LHCN-M2 (cell line): ENCODE results near the gene SULT4A1. TPM values are rescaled to one million over a fixed set of nuclear protein-coding genes. Genes with fewer than 3 reads are reported as not detected.
"Not testable (repeated sequence)": the region's sequence is repeated elsewhere in the genome, so short reads cannot be mapped to it uniquely, and the experiment has no call there.

Source experiments
- DNase-seq: peaks from one replicate; pipeline ENCODE4 v3.0.0-alpha.2; 2012; ENCODE audit warnings: low read depth
- polyA plus RNA-seq: library from polyadenylated mRNA; unstranded; fragments of >200 nt; gene quantifications from one replicate; pipeline ENCODE4 v1.2.1, GENCODE V29; 2012; ENCODE audit warnings: missing spikeins
- total RNA-seq: library from RNA; depleted of rRNA; stranded (reverse); fragments of >200 nt; gene quantifications from 2 replicates; pipeline ENCODE4 v1.2.3, GENCODE V29; 2014; rRNA removed

SULT4A1 gene
- 0.06 and 0.13 TPM in 2 replicates for total RNA-seq
- polyA plus RNA-seq, result 0.02 TPM

GRCh38 chr22:43862074-43862881, at the start of gene SULT4A1:
TSS of gene SULT4A1 (minus strand) at chr22:43862513. CDS start at chr22:43862382, 131 bp downstream.
- DNase-seq, result no peak

GRCh38 chr22:43911351-43911750, 49.0 kb upstream of the SULT4A1 start:
- DNase-seq, result no peak

- peak; percentile 59 for DNase-seq
These were observed 47.9 kb upstream of the SULT4A1 start for GRCh38 chr22:43910178-43910695.

GRCh38 chr22:43909708-43910107, 47.4 kb upstream of the SULT4A1 start:
- no peak for DNase-seq

- DNase-seq, result no peak
These were observed 43.4 kb upstream of the SULT4A1 start for GRCh38 chr22:43905681-43906080.

- not testable (repeated sequence) for DNase-seq
These were observed 42.1 kb upstream of the SULT4A1 start for GRCh38 chr22:43904412-43904811.

GRCh38 chr22:43903033-43903432, 40.7 kb upstream of the SULT4A1 start:
- DNase-seq, result not testable (repeated sequence)

GRCh38 chr22:43901976-43902643, 39.8 kb upstream of the SULT4A1 start:
- DNase-seq, result peak; percentile 97

GRCh38 chr22:43900206-43900605, 37.9 kb upstream of the SULT4A1 start:
- no peak for DNase-seq

- DNase-seq, result peak; percentile 64
These were observed 35.5 kb upstream of the SULT4A1 start for GRCh38 chr22:43897751-43898261.

GRCh38 chr22:43895986-43896645, 33.8 kb upstream of the SULT4A1 start:
- no peak for DNase-seq

- no peak for DNase-seq
These were observed 31.8 kb upstream of the SULT4A1 start for GRCh38 chr22:43894122-43894521.

- DNase-seq, result no peak
These were observed 31.0 kb upstream of the SULT4A1 start for GRCh38 chr22:43893266-43893665.

- no peak for DNase-seq
These were observed 30.0 kb upstream of the SULT4A1 start for GRCh38 chr22:43892183-43892894.

GRCh38 chr22:43891360-43892182, 29.3 kb upstream of the SULT4A1 start, which contains the start of gene PNPLA5:
TSS of gene PNPLA5 (minus strand) at chr22:43892013. CDS start at chr22:43891880, 133 bp downstream.
- DNase-seq, result no peak

GRCh38 chr22:43890901-43891331, 28.6 kb upstream of the SULT4A1 start:
- no peak for DNase-seq

- DNase-seq, result peak; percentile 57
These were observed 27.5 kb upstream of the SULT4A1 start for GRCh38 chr22:43889860-43890253.

- DNase-seq, result no peak
These were observed 27.0 kb upstream of the SULT4A1 start for GRCh38 chr22:43889201-43889859.

- DNase-seq, result no peak
These were observed 26.4 kb upstream of the SULT4A1 start for GRCh38 chr22:43888740-43889139.

- no peak for DNase-seq
These were observed 25.1 kb upstream of the SULT4A1 start for GRCh38 chr22:43887391-43887790.
